ENCODE data around the gene PLA2G6.

DNA sequence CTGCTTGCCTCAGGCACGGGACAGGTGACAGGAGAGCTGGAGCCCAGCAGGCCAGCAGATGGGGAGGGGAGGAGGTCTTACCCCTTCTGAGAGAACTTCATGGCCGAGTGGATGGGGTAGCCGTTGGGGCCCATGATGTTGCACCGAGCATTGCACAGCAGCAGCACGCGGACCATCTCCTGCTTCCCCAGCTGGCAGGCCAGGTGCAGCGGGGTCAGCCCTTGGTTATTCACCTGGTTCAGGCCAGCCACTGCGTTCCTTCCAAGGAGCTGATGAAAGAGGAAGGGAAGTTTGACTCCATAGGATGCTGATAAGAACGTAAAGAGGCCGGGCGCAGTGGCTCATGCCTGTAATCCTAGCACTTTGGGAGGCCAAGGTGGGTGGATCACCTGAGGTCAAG lies 41.7 kb downstream of the PLA2G6 start:
- TF ChIP-seq, protein P1, sequence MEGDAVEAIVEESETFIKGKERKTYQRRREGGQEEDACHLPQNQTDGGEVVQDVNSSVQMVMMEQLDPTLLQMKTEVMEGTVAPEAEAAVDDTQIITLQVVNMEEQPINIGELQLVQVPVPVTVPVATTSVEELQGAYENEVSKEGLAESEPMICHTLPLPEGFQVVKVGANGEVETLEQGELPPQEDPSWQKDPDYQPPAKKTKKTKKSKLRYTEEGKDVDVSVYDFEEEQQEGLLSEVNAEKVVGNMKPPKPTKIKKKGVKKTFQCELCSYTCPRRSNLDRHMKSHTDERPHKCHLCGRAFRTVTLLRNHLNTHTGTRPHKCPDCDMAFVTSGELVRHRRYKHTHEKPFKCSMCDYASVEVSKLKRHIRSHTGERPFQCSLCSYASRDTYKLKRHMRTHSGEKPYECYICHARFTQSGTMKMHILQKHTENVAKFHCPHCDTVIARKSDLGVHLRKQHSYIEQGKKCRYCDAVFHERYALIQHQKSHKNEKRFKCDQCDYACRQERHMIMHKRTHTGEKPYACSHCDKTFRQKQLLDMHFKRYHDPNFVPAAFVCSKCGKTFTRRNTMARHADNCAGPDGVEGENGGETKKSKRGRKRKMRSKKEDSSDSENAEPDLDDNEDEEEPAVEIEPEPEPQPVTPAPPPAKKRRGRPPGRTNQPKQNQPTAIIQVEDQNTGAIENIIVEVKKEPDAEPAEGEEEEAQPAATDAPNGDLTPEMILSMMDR (IDR thresholded peaks at IDR 0.05), result no peak
- no peak for TF ChIP-seq POLR2A (IDR thresholded peaks at IDR 0.05)
